T-cell (primary cell): ENCODE data around the gene STRBP. TPM values are rescaled to one million over a fixed set of nuclear protein-coding genes. Genes with fewer than 3 reads are reported as not detected.

Experiments used
- ATAC-seq, 4 experiments: fragments of 200-7000 bp in 3 of 4; fragments of 150-1000 bp in 1 of 4; cut with Tn5 transposase; replicated peaks in 1 of 4; 1 replicate in 3 of 4; 2 replicates in 1 of 4; pipeline ENCODE4 v1.10.0; 2021; ENCODE audit warnings: moderate library complexity in 3 of 4, mild to moderate bottlenecking in 2 of 4, moderate number of reproducible peaks in 1 of 4
- CTCF ChIA-PET, 2 donors: fragments of 300-600 bp; sonication (Branson Sonifier 250); formaldehyde crosslinking; loops; one replicate each; lab custom pipeline; 2022; ENCODE audit warnings: antibody characterized with exemption in 2 of 2; lab: Charles Lee
- POLR2A ChIA-PET, 2 donors: fragments of 300-600 bp; sonication (Branson Sonifier 250); formaldehyde crosslinking; loops; one replicate each; lab custom pipeline; 2022; ENCODE audit warnings: antibody characterized with exemption in 2 of 2; lab: Charles Lee
- DNase-seq, 35 experiments: peaks; one replicate each; pipeline versions ENCODE4 v3.0.0 to v3.0.0-alpha.2; 2013 to 2023
- H3K27ac ChIP-seq: one replicate; pipeline ENCODE4 v1.5.1; 2013; ENCODE audit warnings: low read length
- H3K27me3 ChIP-seq, 2 experiments: replicated peaks in 1 of 2; 1 replicate in 1 of 2; 2 replicates in 1 of 2; pipeline versions ENCODE4 v1.6.1 to v1.7.0; 2013; ENCODE audit warnings: low read length in 1 of 2, mixed read lengths in 1 of 2; ENCODE audit not compliant: control insufficient read depth in 2 of 2, insufficient read depth in 2 of 2; ENCODE audit errors: extremely low read depth in 1 of 2
- H3K36me3 ChIP-seq, 2 donors: 1 replicate in 1 of 2; 2 replicates in 1 of 2; pipeline versions ENCODE4 v1.6.1 to v1.7.0; 2013; ENCODE audit warnings: low read length in 1 of 2; ENCODE audit not compliant: control insufficient read depth in 2 of 2, insufficient read depth in 1 of 2; ENCODE audit errors: extremely low read depth in 1 of 2
- H3K4me1 ChIP-seq, 2 experiments: 1 replicate in 1 of 2; 2 replicates in 1 of 2; pipeline versions ENCODE4 v1.6.1 to v1.7.0; 2013; ENCODE audit warnings: low read length in 2 of 2, mixed read lengths in 1 of 2; ENCODE audit not compliant: insufficient read depth in 2 of 2, control insufficient read depth in 1 of 2; ENCODE audit errors: extremely low read depth in 1 of 2
- H3K4me3 ChIP-seq, 2 donors: 1 replicate in 1 of 2; 2 replicates in 1 of 2; pipeline versions ENCODE4 v1.5.1 to v1.7.0; 2013; ENCODE audit warnings: mild to moderate bottlenecking in 2 of 2, low read length in 1 of 2, moderate library complexity in 1 of 2; ENCODE audit not compliant: control insufficient read depth in 1 of 2; ENCODE audit errors: extremely low read depth in 1 of 2
- H3K9me3 ChIP-seq: 2 replicates; pipeline ENCODE4 v1.7.0; 2013
- H3K27ac Mint-ChIP-seq, 2 donors: one replicate each; pipeline ENCODE4 v1.8.0; 2020 to 2021; ENCODE audit warnings: mild to moderate bottlenecking in 2 of 2, mixed read lengths in 2 of 2
- H3K27me3 Mint-ChIP-seq, 2 donors: one replicate each; pipeline ENCODE4 v1.8.0; 2021 to 2022; ENCODE audit warnings: mixed read lengths in 2 of 2
- H3K36me3 Mint-ChIP-seq: one replicate; pipeline ENCODE4 v1.8.0; 2021; ENCODE audit warnings: mixed read lengths
- H3K4me1 Mint-ChIP-seq, 3 donors: one replicate each; pipeline ENCODE4 v1.8.0; 2020 to 2022; ENCODE audit warnings: mixed read lengths in 3 of 3, mild to moderate bottlenecking in 1 of 3
- H3K4me3 Mint-ChIP-seq, 3 donors: one replicate each; pipeline ENCODE4 v1.8.0; 2020 to 2022; ENCODE audit warnings: mild to moderate bottlenecking in 3 of 3, mixed read lengths in 3 of 3, moderate library complexity in 3 of 3
- H3K9me3 Mint-ChIP-seq, 3 donors: one replicate each; pipeline ENCODE4 v1.8.0; 2020 to 2022; ENCODE audit warnings: mixed read lengths in 3 of 3
- WGBS: methylation state at CpG from one replicate; pipeline ENCODE4 v1.1.5; 2013; ENCODE audit warnings: missing lambda C conversion rate; ENCODE audit not compliant: insufficient coverage; 5-methylcytosine and 5-hydroxymethylcytosine counted together
- total RNA-seq, 35 experiments: library from RNA in 6 of 35; stranded (reverse) in 6 of 35; fragments of 120-200 nt in 1 of 35; gene quantifications; one replicate each; pipeline versions ENCODE4 v1.2.1 to v1.2.4 and lab custom pipeline; 2013 to 2026

The STRBP gene
- total RNA-seq, 5 donors from 2014 or later (not counting 1 experiment from before 2014, with no cell fraction given): 18.6 to 26.9 (median 20.0) TPM

- no peak overlapping the region for H3K4me3 Mint-ChIP-seq
- DNase-seq (no peak), ATAC-seq (no peak)
- Histone ChIP-seq H3K36me3 (peaks cover 0 to 4% of the 10 kb centered on the region in 2 donors), H3K4me3 (no peak overlapping the region), H3K27me3 (no peaks in the 10 kb centered on the region), H3K4me1 (no peaks in the 10 kb centered on the region), H3K9me3 (no peaks in the 10 kb centered on the region), H3K27ac (no peak overlapping the region)
- ChIA-PET POLR2A (interaction anchor here in 1 of 2 donors (0.7 kb wide), 1 partner anchor 118 kb away, joined by 3 read pairs; no protein-coding TSS in a partner anchor), CTCF (no interaction called here)
- H3K27me3 Mint-ChIP-seq: no peaks in the 10 kb centered on the region
- H3K9me3 Mint-ChIP-seq: no peaks in the 10 kb centered on the region
- peaks cover 0 to 2% (median 0%) of the 10 kb centered on the region in 3 donors for H3K4me1 Mint-ChIP-seq
- H3K27ac Mint-ChIP-seq: no peak overlapping the region
- no CpG with 5 or more reads among the region's 1 CpG for WGBS
- peaks cover 22% of the 10 kb centered on the region for H3K36me3 Mint-ChIP-seq
Observed at GRCh38 chr9:123167474-123167873, 100.9 kb downstream of the STRBP start.

- Mint-ChIP-seq H3K27ac (no peak overlapping the region), H3K27me3 (no peaks in the 10 kb centered on the region), H3K4me3 (no peak overlapping the region), H3K36me3 (peaks cover 17% of the 10 kb centered on the region), H3K4me1 (peaks cover 0 to 2% (median 0%) of the 10 kb centered on the region in 3 donors), H3K9me3 (no peaks in the 10 kb centered on the region)
- H3K27ac ChIP-seq: no peak overlapping the region
- H3K36me3 ChIP-seq: no peaks in the 10 kb centered on the region
- H3K27me3 ChIP-seq: no peaks in the 10 kb centered on the region
- ChIA-PET POLR2A (no interaction called here), CTCF (interaction anchor here in 1 of 2 donors (0.5 to 1.1 kb wide), 3 partner anchors 139 to 1504 kb away, joined by 3 to 4 read pairs (median 3); no protein-coding TSS in a partner anchor)
- WGBS: no CpG with 5 or more reads among the region's 1 CpG
- no peaks in the 10 kb centered on the region for H3K9me3 ChIP-seq
- H3K4me1 ChIP-seq: no peaks in the 10 kb centered on the region
- ATAC-seq (no peak), DNase-seq (no peak)
- no peak overlapping the region for H3K4me3 ChIP-seq
Observed at GRCh38 chr9:123165813-123166212, 102.6 kb downstream of the STRBP start.

- Histone ChIP-seq H3K4me1 (no peaks in the 10 kb centered on the region), H3K9me3 (no peaks in the 10 kb centered on the region), H3K27me3 (no peaks in the 10 kb centered on the region), H3K4me3 (no peak overlapping the region), H3K27ac (no peak overlapping the region), H3K36me3 (no peaks in the 10 kb centered on the region)
- ChIA-PET CTCF (no interaction called here), POLR2A (no interaction called here)
- ATAC-seq (no peak), DNase-seq (no peak)
- Mint-ChIP-seq H3K36me3 (peaks cover 19% of the 10 kb centered on the region), H3K27ac (no peak overlapping the region), H3K27me3 (no peaks in the 10 kb centered on the region), H3K9me3 (no peaks in the 10 kb centered on the region), H3K4me1 (peaks cover 0 to 2% (median 0%) of the 10 kb centered on the region in 3 donors), H3K4me3 (no peak overlapping the region)
- WGBS: no CpG with 5 or more reads among the region's 2 CpGs
Observed at GRCh38 chr9:123164285-123164684, 104.1 kb downstream of the STRBP start.

GRCh38 chr9:123162791-123163345, 105.5 kb downstream of the STRBP start:
- Mint-ChIP-seq H3K4me3 (no peak overlapping the region), H3K4me1 (peaks cover 0 to 2% (median 0%) of the 10 kb centered on the region in 3 donors), H3K9me3 (no peaks in the 10 kb centered on the region), H3K27me3 (no peaks in the 10 kb centered on the region), H3K36me3 (peaks cover 30% of the 10 kb centered on the region), H3K27ac (no peak overlapping the region)
- Histone ChIP-seq H3K4me3 (no peak overlapping the region), H3K9me3 (no peaks in the 10 kb centered on the region), H3K27me3 (no peaks in the 10 kb centered on the region), H3K27ac (no peak overlapping the region), H3K4me1 (no peaks in the 10 kb centered on the region), H3K36me3 (peaks cover 0 to 4% of the 10 kb centered on the region in 2 donors)
- ChIA-PET POLR2A (no interaction called here), CTCF (no interaction called here)
- ATAC-seq: no peak
- WGBS: no CpG with 5 or more reads among the region's 2 CpGs
- no peak for DNase-seq

- ChIA-PET POLR2A (no interaction called here), CTCF (interaction anchor here in 1 of 2 donors (0.6 kb wide), 1 partner anchor 16 kb away, joined by 4 read pairs; no protein-coding TSS in a partner anchor)
- Mint-ChIP-seq H3K27ac (no peak overlapping the region), H3K36me3 (peaks cover 33% of the 10 kb centered on the region), H3K4me3 (no peak overlapping the region), H3K9me3 (no peaks in the 10 kb centered on the region), H3K27me3 (no peaks in the 10 kb centered on the region), H3K4me1 (peaks cover 0 to 2% (median 0%) of the 10 kb centered on the region in 3 donors)
- DNase-seq: no peak
- H3K4me3 ChIP-seq: no peak overlapping the region
- no peak overlapping the region for H3K27ac ChIP-seq
- H3K4me1 ChIP-seq: no peaks in the 10 kb centered on the region
- H3K36me3 ChIP-seq: peaks cover 0 to 7% of the 10 kb centered on the region in 2 donors
- no peak for ATAC-seq
- no peaks in the 10 kb centered on the region for H3K27me3 ChIP-seq
- WGBS: no CpG with 5 or more reads among the region's 1 CpG
- no peaks in the 10 kb centered on the region for H3K9me3 ChIP-seq
Observed at GRCh38 chr9:123162360-123162759, 106.0 kb downstream of the STRBP start.

GRCh38 chr9:123157221-123157620, 111.2 kb downstream of the STRBP start:
- no CpG with 5 or more reads among the region's 3 CpGs for WGBS
- Mint-ChIP-seq H3K36me3 (peaks cover 33% of the 10 kb centered on the region), H3K4me1 (no peaks in the 10 kb centered on the region), H3K27ac (no peak overlapping the region), H3K27me3 (no peaks in the 10 kb centered on the region), H3K4me3 (no peak overlapping the region), H3K9me3 (no peaks in the 10 kb centered on the region)
- no peaks in the 10 kb centered on the region for H3K4me1 ChIP-seq
- ChIA-PET POLR2A (no interaction called here), CTCF (no interaction called here)
- peaks cover 0 to 7% of the 10 kb centered on the region in 2 donors for H3K36me3 ChIP-seq
- H3K27me3 ChIP-seq: no peaks in the 10 kb centered on the region
- no peak overlapping the region for H3K4me3 ChIP-seq
- no peak for DNase-seq
- no peaks in the 10 kb centered on the region for H3K9me3 ChIP-seq
- H3K27ac ChIP-seq: no peak overlapping the region
- no peak for ATAC-seq
